GM19023 (cell line): ENCODE measurements around the gene MR1.

ENCODE experiments used
- ATAC-seq: cut with Tn5 transposase; IDR thresholded peaks from one replicate; pipeline ENCODE4 v1.9.1; 2021; ENCODE audit warnings: mild to moderate bottlenecking, moderate library complexity; ENCODE audit not compliant: unreplicated experiment

The MR1 gene

GRCh38 chr1:181106479-181106878 is 72.7 kb downstream of the MR1 start:
- ATAC-seq: no peak

DNA sequence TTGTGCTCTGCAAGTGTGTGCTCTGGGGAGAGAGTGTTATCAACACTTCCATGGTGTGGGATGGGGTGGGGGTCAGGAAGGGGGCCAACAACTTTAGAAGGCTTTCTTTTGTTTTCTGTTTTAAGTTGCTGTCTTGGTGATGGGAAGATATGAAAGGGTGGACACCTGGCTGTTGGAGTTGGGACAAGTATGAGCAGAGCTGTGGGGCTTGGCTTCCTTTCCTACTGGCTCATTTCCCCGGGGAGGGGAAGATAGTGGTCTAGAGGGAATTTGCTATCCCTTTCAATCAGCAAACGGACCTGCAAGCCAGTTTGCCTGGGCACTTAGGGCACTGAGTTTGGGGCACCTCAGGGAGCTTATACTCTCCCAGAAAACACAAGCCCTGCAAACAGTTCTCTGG is 73.9 kb downstream of the MR1 start:
- no peak for ATAC-seq

DNA sequence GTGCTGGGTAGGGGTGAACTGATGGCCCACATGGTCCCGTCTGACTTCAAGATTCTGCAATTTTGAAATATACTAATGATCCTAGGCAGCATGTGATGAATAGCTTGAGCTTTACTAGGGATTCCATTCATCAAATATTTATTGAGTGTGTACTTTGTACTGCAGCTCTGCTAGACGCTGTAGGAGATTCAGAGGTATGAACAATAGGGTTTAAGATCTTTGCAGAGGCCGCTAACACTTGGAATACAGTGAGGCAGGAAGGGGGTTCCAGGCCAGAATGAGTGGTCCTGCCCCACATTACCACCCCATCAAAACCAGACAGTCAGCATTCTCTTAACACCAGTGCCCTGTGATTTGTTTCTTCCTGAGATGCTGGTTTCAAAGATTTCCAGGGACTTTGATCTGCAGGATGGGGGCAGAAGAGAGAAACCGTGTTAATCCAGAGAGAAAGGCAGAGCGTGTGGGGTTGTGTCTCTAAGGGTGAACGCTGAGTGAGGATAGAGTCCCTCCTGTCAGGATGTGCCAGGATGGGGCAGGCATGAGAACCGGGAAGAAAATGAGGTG is 74.6 kb downstream of the MR1 start:
- ATAC-seq: no peak

- no peak for ATAC-seq
These were observed 76.2 kb downstream of the MR1 start for GRCh38 chr1:181110013-181110412.
